ENCODE results near the gene MERTK. TPM values are rescaled to one million over a fixed set of nuclear protein-coding genes. Genes with fewer than 3 reads are reported as not detected.

MERTK gene
- total and polyA plus RNA-seq, 10 of the 15 experiments (the other 5 are each of a cell fraction or from before 2014, with no cell fraction given) = 0.13 to 30.6 (median 0.50) TPM

DNA sequence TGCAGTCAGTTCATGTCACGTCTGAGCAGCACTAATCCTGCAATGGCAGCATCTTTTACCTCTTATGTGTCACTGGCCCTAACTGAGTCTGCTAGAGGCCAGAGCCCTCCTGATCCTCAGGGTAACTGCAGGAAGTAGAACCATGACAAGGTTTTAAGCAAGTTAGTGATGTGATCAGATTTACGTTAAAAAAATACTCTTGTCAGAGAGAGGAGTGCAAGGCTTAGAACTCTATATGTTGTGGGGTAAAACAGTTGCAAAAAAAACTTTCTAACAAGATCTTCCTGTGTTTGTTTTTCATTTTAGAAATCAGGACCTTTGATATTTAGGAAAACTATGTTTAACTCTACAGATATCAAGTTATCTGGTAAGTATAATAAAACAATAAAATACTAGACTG is 161.3 kb downstream of the MERTK start:
- WGBS (ENCODE audit: insufficient coverage, insufficient replicate concordance, low lambda C conversion rate, missing lambda C conversion rate) = 50% methylated on average over 2 of the region's 2 CpGs
- ChIA-PET RAD21 (ENCODE audit: unreplicated experiment) (no interaction called here), SMC1A (ENCODE audit: uncharacterized antibody, unreplicated experiment) (interaction anchor here (1.7 kb wide), 1 partner anchor 166 kb away, joined by 3 read pairs; no protein-coding TSS in a partner anchor), POLR2A (no interaction called here), CTCF (no interaction called here)
- Histone ChIP-seq H4K20me1 (ENCODE audit: control insufficient read depth, insufficient read depth) (no peaks in the 10 kb centered on the region), H3K9ac (ENCODE audit: control insufficient read depth, insufficient read depth, low read length) (no peak overlapping the region), H2AFZ (ENCODE audit: control insufficient read depth, low read depth, low read length) (no peak overlapping the region), H3K79me2 (ENCODE audit: control insufficient read depth, insufficient read depth, low read length) (peaks cover 31% of the 10 kb centered on the region), H3K36me3 (ENCODE audit: control insufficient read depth in 2 of 2, insufficient read depth in 2 of 2, low read length in 1 of 2) (peaks cover 0 to 26% of the 10 kb centered on the region in 2 experiments; a peak in 3 of 4 replicates), H3K4me1 (ENCODE audit: control insufficient read depth, insufficient read depth, low read length) (peaks cover 19% of the 10 kb centered on the region), H3K9me3 (replicated peaks; ENCODE audit: control insufficient read depth, insufficient read depth, low read length) (peaks cover 8% of the 10 kb centered on the region), H3K4me2 (ENCODE audit: control insufficient read depth, insufficient read depth) (no peak overlapping the region), H3K27ac (ENCODE audit: control insufficient read depth, insufficient read depth) (no peak overlapping the region), H3K27me3 (replicated peaks in 1 of 2; ENCODE audit: control insufficient read depth in 2 of 2, insufficient read depth in 2 of 2, low read length in 1 of 2) (no peaks in the 10 kb centered on the region), H3K4me3 (no peak overlapping the region)
- no TSS peak for BruUV-seq (replicated peaks)
- DNase-seq (ENCODE audit: low read depth, low spot score) (no peak), ATAC-seq (no peak), FAIRE-seq (no peak)
- no peak for TF ChIP-seq BCL11A (IDR thresholded peaks at IDR 0.05; ENCODE audit: low read depth, low read length)
- TF ChIP-seq MTA2 (IDR thresholded peaks at IDR 0.05; ENCODE audit: low read depth) = no peak
- TF ChIP-seq, protein P1, sequence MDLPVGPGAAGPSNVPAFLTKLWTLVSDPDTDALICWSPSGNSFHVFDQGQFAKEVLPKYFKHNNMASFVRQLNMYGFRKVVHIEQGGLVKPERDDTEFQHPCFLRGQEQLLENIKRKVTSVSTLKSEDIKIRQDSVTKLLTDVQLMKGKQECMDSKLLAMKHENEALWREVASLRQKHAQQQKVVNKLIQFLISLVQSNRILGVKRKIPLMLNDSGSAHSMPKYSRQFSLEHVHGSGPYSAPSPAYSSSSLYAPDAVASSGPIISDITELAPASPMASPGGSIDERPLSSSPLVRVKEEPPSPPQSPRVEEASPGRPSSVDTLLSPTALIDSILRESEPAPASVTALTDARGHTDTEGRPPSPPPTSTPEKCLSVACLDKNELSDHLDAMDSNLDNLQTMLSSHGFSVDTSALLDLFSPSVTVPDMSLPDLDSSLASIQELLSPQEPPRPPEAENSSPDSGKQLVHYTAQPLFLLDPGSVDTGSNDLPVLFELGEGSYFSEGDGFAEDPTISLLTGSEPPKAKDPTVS (IDR thresholded peaks at IDR 0.05; ENCODE audit: low read depth, low read length) = no peak
- in situ Hi-C loops (cut with MboI) = no loop called here
- intact Hi-C loops (cut with micrococcal nuclease; ENCODE audit: unreplicated experiment) = loop anchor here (5.0 to 10.0 kb wide), 4 partner anchors 48 to 645 kb away; partner anchors contain the start of gene CHCHD5

DNA sequence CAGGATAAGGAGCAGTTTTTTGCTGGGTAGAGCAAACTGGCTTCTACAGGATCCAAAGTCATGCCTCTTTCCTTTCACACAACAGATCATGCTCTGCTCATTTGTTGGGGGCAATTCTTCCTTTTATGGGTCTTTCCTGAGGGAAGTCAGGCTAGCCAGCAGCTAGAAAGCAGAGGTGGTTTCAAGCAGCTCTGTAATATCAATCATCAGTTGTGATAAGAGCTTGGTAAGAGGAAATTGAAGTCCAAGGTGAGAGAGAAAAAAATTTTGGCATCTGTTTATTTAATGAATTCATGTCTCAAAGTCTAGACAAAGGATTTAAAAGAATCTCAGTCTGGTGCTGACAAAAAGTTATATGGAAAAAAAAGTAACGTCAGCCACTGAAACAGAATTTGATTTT is 162.9 kb downstream of the MERTK start:
- POLR2A ChIA-PET = no interaction called here
- 100% methylated on average over 1 of the region's 1 CpG for WGBS (ENCODE audit: insufficient coverage, insufficient replicate concordance, low lambda C conversion rate, missing lambda C conversion rate)
- H3K36me3 ChIP-seq (ENCODE audit: control insufficient read depth in 2 of 2, insufficient read depth in 2 of 2, low read length in 1 of 2) = peaks cover 0 to 27% of the 10 kb centered on the region in 2 experiments; a peak in 3 of 4 replicates
- no TSS peak for BruUV-seq (replicated peaks)
- no peaks in the 10 kb centered on the region for H3K27me3 ChIP-seq (replicated peaks in 1 of 2; ENCODE audit: control insufficient read depth in 2 of 2, insufficient read depth in 2 of 2, low read length in 1 of 2)
- DNase-seq (ENCODE audit: low read depth, low spot score) = no peak
- RAD21 ChIA-PET (ENCODE audit: unreplicated experiment) = no interaction called here
- in situ Hi-C loops (cut with MboI) (no loop called here), intact Hi-C loops (cut with micrococcal nuclease; ENCODE audit: unreplicated experiment) (no loop called here)
- no peak overlapping the region for H2AFZ ChIP-seq (ENCODE audit: control insufficient read depth, low read depth, low read length)
- peaks cover 8% of the 10 kb centered on the region for H3K9me3 ChIP-seq (replicated peaks; ENCODE audit: control insufficient read depth, insufficient read depth, low read length)
- H3K79me2 ChIP-seq (ENCODE audit: control insufficient read depth, insufficient read depth, low read length) = peaks cover 23% of the 10 kb centered on the region
- SMC1A ChIA-PET (ENCODE audit: uncharacterized antibody, unreplicated experiment) = no interaction called here
- H3K4me1 ChIP-seq (ENCODE audit: control insufficient read depth, insufficient read depth, low read length) = peaks cover 28% of the 10 kb centered on the region
- H4K20me1 ChIP-seq (ENCODE audit: control insufficient read depth, insufficient read depth) = no peaks in the 10 kb centered on the region
- H3K27ac ChIP-seq (ENCODE audit: control insufficient read depth, insufficient read depth) = no peak overlapping the region
- CTCF ChIA-PET = no interaction called here
- H3K4me3 ChIP-seq = no peak overlapping the region
- H3K4me2 ChIP-seq (ENCODE audit: control insufficient read depth, insufficient read depth) = no peak overlapping the region
- no peak for ATAC-seq
- FAIRE-seq = no peak
- H3K9ac ChIP-seq (ENCODE audit: control insufficient read depth, insufficient read depth, low read length) = no peak overlapping the region
- no peak for TF ChIP-seq MTA3 (IDR thresholded peaks at IDR 0.05; ENCODE audit: borderline replicate concordance, low read length)
- TF ChIP-seq TARDBP (IDR thresholded peaks at IDR 0.05; ENCODE audit: borderline replicate concordance) = no peak
- no peak for TF ChIP-seq CBX5 (IDR thresholded peaks at IDR 0.05; ENCODE audit: low read depth)
- no peak for TF ChIP-seq YBX1 (IDR thresholded peaks at IDR 0.05)
- TF ChIP-seq WRNIP1 (IDR thresholded peaks at IDR 0.05; ENCODE audit: borderline replicate concordance, low read depth, low read length) = no peak
- TF ChIP-seq, protein P2, sequence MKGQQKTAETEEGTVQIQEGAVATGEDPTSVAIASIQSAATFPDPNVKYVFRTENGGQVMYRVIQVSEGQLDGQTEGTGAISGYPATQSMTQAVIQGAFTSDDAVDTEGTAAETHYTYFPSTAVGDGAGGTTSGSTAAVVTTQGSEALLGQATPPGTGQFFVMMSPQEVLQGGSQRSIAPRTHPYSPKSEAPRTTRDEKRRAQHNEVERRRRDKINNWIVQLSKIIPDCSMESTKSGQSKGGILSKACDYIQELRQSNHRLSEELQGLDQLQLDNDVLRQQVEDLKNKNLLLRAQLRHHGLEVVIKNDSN (IDR thresholded peaks at IDR 0.05; ENCODE audit: borderline replicate concordance, extremely low read length, insufficient read depth, low read depth, low read length) = no peak
- no peak for TF ChIP-seq SIX5 (IDR thresholded peaks at IDR 0.05; ENCODE audit: low read depth, low read length, severe bottlenecking)
- no peak for TF ChIP-seq MTA2 (IDR thresholded peaks at IDR 0.05; ENCODE audit: low read depth)
- TF ChIP-seq MEF2B (IDR thresholded peaks at IDR 0.05; ENCODE audit: partially characterized antibody, poor library complexity, severe bottlenecking) = no peak
- no peak for TF ChIP-seq BCL11A (IDR thresholded peaks at IDR 0.05; ENCODE audit: low read depth, low read length)
- TF ChIP-seq CBFB (IDR thresholded peaks at IDR 0.05; ENCODE audit: low read depth) = no peak

Data from GM12878 (cell line).